HuH-7.5 (cell line): ENCODE results near the gene SRPRB.

Experiments used
- DNase-seq: peaks from one replicate; pipeline ENCODE4 v3.0.0; 2011; ENCODE audit warnings: low spot score

Gene SRPRB

DNA sequence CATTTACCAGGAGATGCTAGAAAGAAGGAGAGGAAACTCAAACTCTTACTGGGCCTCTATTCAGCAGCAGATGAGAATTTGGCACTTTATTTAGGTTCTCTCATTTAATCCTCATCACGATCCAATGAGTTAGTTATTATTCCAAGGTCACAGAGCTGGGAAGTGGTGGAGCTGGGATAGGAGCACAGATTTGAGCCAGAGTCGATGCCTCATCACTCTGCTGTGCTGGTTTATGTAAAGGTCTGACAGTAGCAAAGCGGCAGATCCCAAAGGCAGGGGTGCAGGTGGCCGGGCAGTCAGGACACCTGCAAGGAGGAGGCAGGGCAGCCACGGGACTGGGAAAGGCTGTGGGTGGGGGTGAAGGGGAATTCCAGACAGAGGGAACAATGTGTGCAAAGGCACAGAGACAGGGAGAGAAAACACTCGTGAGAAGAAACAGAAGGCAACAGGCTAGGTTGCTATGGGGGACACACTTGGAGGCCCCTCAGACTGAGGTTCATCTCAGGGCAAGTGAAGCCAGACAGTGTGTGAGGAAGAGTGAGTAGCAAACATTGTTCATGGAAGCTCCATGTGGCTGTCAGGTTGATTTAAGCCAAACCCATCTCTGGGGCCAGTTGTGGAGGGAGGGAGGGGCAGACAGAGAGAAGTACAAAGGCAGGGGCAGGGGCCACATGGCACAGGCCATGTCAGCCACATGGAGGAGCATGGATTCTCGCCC is 63.3 kb downstream of the SRPRB start:
- DNase-seq: no peak

- DNase-seq: no peak
These were observed 64.0 kb downstream of the SRPRB start for GRCh38 chr3:133869586-133869985.

DNA sequence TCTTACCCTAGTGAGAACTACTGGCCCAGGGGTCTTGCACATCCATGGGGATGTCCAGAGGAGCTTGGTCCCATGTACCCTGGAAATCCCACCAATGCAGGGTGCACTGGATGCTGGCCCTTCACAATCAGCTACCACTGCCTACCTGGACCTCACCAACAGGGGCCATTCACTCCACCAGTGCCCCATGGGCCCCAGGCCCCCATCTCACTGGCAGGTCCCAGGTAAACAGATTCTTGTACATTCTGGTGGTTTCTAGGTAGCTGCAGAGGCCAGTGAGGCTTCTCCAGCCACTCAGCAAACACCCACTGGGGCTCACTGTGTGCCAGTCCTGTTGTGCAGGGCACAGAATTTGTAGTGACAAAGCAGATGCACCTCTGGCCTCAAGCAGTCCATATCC is 65.2 kb downstream of the SRPRB start:
- no peak for DNase-seq
